HT-29 (cell line): ENCODE results near the gene OR52E8. TPM values are rescaled to one million over a fixed set of nuclear protein-coding genes. Genes with fewer than 3 reads are reported as not detected.

Experiments used
- DNase-seq: peaks from one replicate; pipeline ENCODE4 v3.0.0-alpha.2; 2015; ENCODE audit warnings: low spot score
- total RNA-seq: library from RNA; depleted of rRNA; stranded (reverse); fragments of >200 nt; shearing (Covaris generic); gene quantifications from 2 replicates; pipeline ENCODE4 v1.2.3, GENCODE V29; 2014; rRNA removed

The OR52E8 gene
- not detected in 2 replicates for total RNA-seq

- DNase-seq = no peak
Measured at GRCh38 chr11:5857590-5857989, at the start of gene OR52E8. TSS of gene OR52E8 (minus strand) at chr11:5857690. CDS start at chr11:5857690, 0 bp downstream.

- DNase-seq = no peak
Measured at GRCh38 chr11:5899534-5899933, 42.0 kb upstream of the OR52E8 start.

DNA sequence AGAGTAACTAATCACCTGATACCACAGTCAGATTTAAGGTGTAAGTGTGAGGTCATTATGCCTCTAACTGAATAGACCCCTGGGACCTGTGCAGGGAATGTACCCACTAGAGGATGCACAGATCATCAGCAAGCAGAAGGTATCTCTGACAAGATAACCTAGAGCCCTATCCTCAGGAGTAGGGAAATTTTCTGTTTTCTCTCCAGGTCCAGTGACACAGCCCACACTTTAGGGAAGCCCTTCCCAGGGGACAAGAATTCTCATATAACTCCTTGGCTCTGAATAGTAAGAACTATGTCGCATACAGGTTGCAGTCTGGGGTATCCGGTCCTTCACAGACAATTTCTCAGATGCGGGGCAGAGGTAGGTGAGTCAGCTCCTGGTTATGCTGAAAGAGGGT lies 35.4 kb upstream of the OR52E8 start, which contains the start of gene OR52E5:
TSS of gene OR52E5 (plus strand) at position 301 of the 400 bp plus-strand sequence. CDS start 7,569 bp downstream, outside the sequence.
- DNase-seq = no peak

DNA sequence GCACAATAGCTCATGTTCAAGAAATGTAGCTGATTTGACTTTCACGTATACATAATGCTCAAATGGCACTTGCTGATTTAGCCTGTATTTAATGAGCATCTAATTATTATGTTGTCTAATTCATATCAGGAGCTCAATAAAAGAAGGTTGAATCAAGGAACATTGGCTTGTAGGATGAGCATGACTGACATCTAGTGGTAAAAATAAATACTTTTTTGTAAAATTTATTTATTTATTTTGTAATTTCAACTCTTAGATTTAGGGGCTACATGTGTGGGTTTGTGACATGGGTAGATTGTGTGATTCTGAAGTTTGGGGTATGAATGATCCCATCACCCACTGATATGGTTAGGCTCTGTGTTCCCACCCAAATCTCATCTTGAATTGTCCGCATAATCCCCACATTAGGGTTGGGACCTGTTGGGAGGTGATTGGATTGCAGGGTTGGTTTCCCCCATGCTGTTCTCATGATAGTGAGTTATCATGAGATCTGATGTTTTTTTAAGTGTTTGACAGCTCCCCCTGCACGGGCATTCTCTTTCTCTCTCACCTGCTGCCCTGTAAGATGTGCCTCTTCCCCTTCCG lies 33.8 kb upstream of the OR52E8 start:
- peak; percentile 33 for DNase-seq

GRCh38 chr11:5887661-5888060 lies 30.2 kb upstream of the OR52E8 start:
- no peak for DNase-seq

- DNase-seq = no peak
Measured at GRCh38 chr11:5887172-5887571, 29.7 kb upstream of the OR52E8 start.

GRCh38 chr11:5881756-5882155 lies 24.3 kb upstream of the OR52E8 start:
- no peak for DNase-seq

- no peak for DNase-seq
Measured at GRCh38 chr11:5880329-5880728, 22.8 kb upstream of the OR52E8 start, which contains the start of gene OR52E4. TSS of gene OR52E4 (plus strand) at chr11:5880629. CDS start at chr11:5884293, 3,664 bp downstream.

DNA sequence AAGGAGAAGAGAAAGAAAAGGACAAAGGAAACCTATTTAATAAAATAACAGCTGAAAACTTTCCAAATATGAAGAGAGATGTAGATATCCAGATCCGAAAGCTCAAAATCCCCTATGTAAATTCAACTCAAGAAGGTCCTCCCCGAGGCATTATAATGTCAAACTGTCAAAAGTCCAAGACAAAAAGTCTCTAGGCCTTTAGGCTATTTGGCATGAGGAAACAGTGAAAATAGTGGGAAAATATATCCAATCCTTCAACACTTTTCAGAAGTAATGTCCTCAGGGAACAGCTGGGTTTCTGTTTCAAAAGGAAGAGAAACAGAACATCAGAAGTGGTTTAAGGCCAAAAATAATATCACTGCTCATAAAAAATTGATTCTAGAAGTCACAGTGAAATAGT lies 21.1 kb upstream of the OR52E8 start:
- DNase-seq = no peak

DNA sequence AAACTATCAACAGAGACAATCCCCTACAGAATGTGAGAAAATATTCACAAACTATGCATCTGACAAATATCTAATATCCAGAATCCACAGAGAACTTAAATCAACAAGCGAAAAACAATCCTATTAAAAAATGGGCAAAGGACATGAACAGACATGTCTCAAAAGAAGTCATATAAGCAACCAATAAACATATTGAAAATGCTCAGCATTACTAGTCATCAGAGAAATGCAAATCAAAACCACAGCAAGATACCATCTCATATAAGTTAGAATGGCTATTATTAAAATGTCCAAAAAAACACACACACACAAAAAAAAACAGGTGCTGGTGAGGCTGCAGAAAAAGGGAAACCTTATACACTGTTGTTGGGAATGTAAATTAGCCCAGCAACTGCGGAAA lies 8.3 kb upstream of the OR52E8 start:
- no peak for DNase-seq

DNA sequence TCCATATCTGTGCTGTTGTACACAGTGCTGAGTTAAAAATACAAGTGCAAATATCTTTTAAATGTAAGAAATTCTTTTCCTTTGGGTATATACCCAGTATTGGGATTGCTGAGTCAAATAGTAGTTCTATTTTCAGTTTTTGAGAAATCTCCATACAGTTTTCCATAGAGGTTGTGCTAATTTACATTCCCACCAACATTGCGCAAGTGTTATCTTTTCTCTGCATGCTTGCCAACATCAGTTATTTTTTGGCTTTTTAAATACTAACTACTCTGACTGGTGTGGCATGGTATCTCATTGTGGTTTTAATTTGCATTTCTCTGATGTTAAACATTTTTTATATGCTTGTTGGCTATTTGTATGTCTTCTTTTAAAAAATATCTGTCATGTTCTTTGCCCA lies 6.5 kb downstream of the OR52E8 start:
- no peak for DNase-seq

DNA sequence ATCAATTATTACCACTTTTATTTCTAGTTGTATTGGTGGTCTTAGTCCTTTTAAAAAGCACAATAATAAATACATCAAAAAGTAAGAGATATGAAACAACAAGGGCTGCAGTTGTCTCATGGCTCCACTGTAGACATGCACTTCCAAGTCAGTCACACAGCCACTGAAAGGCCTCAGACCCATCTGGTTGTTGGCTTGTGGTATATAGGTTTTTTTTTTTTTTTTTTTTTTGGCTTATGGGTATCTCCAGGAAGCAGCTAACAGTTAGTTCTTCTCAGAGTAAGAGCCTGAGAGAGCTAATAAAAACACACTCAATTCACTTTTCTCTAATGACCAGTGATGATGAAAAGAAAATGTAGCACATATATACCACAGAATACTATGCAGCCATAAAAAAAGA lies 9.8 kb downstream of the OR52E8 start:
- no peak for DNase-seq

DNA sequence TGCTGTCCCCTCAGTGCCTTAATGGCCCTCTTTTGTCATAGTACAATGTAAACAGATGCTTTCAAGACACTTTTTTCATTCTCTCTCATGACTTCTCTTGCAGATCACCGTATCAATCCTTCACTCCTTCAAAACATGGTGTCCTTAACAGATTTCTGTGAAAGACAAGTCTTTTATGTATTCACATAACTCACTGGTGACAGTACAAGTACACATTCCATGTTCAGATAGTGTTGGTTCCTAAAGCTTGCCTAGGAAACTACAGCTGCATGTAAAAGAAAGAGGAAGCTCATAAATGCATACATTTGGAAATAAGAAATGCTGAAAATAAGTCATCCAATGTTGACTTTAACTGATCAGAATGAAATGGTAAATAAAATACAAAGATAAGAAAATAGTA lies 10.8 kb downstream of the OR52E8 start:
- DNase-seq = no peak

- no peak for DNase-seq
Measured at GRCh38 chr11:5841797-5842196, 15.7 kb downstream of the OR52E8 start, which contains the start of gene OR52E6. TSS of gene OR52E6 (minus strand) at chr11:5841897. CDS start at chr11:5841897, 0 bp downstream.

DNA sequence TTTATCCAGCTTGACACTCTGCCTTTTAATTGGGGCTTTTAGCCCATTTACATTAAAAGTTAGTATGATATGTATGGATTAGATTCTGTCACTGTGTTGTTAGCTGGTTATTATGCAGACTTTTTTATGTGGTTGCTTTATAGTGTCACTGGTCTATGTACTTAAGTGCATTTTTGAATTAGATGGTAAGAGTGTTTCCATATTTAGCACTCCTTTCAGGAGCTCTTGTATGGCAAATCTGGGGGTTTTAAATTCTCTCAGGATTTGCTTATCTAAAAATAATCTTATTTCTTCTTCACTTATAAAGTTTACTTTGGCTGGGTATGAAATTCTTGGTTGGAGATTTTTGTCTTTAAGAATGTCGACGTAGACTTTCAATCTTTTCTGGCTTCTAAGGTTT lies 19.8 kb downstream of the OR52E8 start:
- no peak for DNase-seq

DNA sequence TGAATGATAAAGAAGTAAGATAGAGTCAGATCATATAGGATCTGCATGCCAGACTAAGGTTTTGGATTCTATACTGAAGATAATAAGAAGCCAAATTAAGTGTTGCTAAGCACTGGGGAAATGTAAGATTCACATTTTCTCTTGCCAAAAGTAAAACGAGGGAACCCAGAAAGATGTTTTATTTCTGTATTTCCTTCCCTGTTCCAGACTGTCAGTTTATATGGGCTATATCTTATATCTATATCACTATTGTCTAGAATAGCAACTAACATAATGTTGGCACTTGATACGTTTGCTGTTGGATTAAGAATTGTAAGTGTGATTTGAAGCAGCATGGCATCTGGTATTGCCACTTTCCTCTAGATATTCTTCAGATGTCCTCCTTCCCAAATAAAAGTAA lies 24.0 kb downstream of the OR52E8 start:
- no peak for DNase-seq

- DNase-seq = no peak
Measured at GRCh38 chr11:5831196-5831829, 26.2 kb downstream of the OR52E8 start.

- DNase-seq = no peak
Measured at GRCh38 chr11:5818245-5818886, 39.1 kb downstream of the OR52E8 start.

- DNase-seq = no peak
Measured at GRCh38 chr11:5815534-5815933, 42.0 kb downstream of the OR52E8 start.

- no peak for DNase-seq
Measured at GRCh38 chr11:5809905-5810795, 47.3 kb downstream of the OR52E8 start.

DNA sequence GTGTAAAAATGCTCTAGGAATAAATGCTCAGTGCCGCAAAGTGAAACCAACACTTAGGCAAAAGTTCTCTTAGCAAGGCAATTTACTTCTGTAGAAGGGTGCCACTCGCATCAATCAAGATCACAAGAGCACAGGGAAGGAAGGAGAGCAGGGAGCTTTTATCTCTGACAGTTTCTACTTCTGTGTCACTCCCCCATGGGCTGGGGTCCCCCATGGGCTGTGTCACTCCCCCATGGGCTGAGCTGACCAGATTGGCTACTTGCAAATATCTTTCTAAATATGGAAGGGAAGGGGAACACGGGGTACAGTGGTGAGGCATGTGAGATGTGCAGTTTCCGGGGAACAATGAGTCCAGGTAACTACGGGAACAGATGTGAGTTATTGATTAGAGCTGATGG lies 48.4 kb downstream of the OR52E8 start:
- DNase-seq = no peak
